Panc1 (cell line): Measurements from ENCODE around the gene PTPN9. TPM values are rescaled to one million over a fixed set of nuclear protein-coding genes. Genes with fewer than 3 reads are reported as not detected.
"Not testable (repeated sequence)": the region's sequence is repeated elsewhere in the genome, so short reads cannot be mapped to it uniquely, and the experiment has no call there.

Experiments
- ATAC-seq: fragments of 200-7000 bp; cut with Tn5 transposase; 2 replicates; pipeline ENCODE4 v1.9.1; 2020; ENCODE audit warnings: mild to moderate bottlenecking, moderate library complexity
- BruUV-seq: library from RNA; stranded (reverse); fragments of 400-500 nt; replicated peaks from 2 replicates; lab custom pipeline; 2021; lab: Mats Ljungman, UMichigan
- CTCF ChIA-PET: fragments of 300-600 bp; sonication (Branson Sonifier 250); formaldehyde crosslinking; loops from one replicate; lab custom pipeline; 2022; ENCODE audit warnings: antibody characterized with exemption; lab: Charles Lee
- POLR2A ChIA-PET: fragments of 300-600 bp; sonication (Branson Sonifier 250); formaldehyde crosslinking; loops from one replicate; lab custom pipeline; 2022; ENCODE audit warnings: antibody characterized with exemption; lab: Charles Lee
- DNase-seq: peaks from one replicate; pipeline ENCODE4 v3.0.0-alpha.2; 2010; ENCODE audit warnings: low read depth, low spot score
- H3K27ac ChIP-seq: 2 replicates; pipeline ENCODE4 v1.5.1; 2011; ENCODE audit warnings: mild to moderate bottlenecking, low read length, inconsistent platforms
- H3K27me3 ChIP-seq: fragments of 200-500 bp; sonication (Bioruptor generic); 2 replicates; pipeline ENCODE4 v1.6.0; 2014; ENCODE audit warnings: low read length, inconsistent platforms; ENCODE audit not compliant: control insufficient read depth, insufficient read depth
- H3K36me3 ChIP-seq: fragments of 200-500 bp; sonication (Bioruptor generic); 2 replicates; pipeline ENCODE4 v1.5.1; 2014; ENCODE audit warnings: inconsistent platforms, mild to moderate bottlenecking, low read length, moderate library complexity; ENCODE audit not compliant: control insufficient read depth, insufficient read depth
- H3K4me1 ChIP-seq: 2 replicates; pipeline ENCODE4 v1.5.1; 2011; ENCODE audit warnings: inconsistent platforms, mild to moderate bottlenecking, low read length, moderate library complexity; ENCODE audit not compliant: control insufficient read depth, insufficient read depth
- H3K4me3 ChIP-seq, 2 experiments: 2 replicates each; pipeline ENCODE4 v1.5.1; 2011 to 2012; ENCODE audit warnings: low read depth in 2 of 2, low read length in 2 of 2, mild to moderate bottlenecking in 2 of 2, inconsistent platforms in 1 of 2, moderate library complexity in 1 of 2
- H3K9me3 ChIP-seq: fragments of 200-500 bp; sonication (Bioruptor generic); 2 replicates; pipeline ENCODE4 v1.5.1; 2014; ENCODE audit warnings: low read depth, mild to moderate bottlenecking, inconsistent platforms, low read length, moderate library complexity; ENCODE audit not compliant: control insufficient read depth, insufficient read depth
- POLR2AphosphoS5 ChIP-seq: IDR thresholded peaks from 2 replicates; pipeline ENCODE4 v1.6.1; 2012; ENCODE audit warnings: mild to moderate bottlenecking, low read depth, low read length, moderate library complexity
- SIN3A ChIP-seq: IDR thresholded peaks from 2 replicates; pipeline ENCODE4 v1.6.1; 2012; ENCODE audit warnings: low read depth, mild to moderate bottlenecking, low read length, moderate library complexity, borderline replicate concordance; ENCODE audit not compliant: insufficient read depth
- TCF7L2 ChIP-seq: IDR thresholded peaks from 2 replicates; pipeline ENCODE4 v1.6.1; 2011; ENCODE audit warnings: mild to moderate bottlenecking, low read depth, low read length, inconsistent platforms
- in situ Hi-C: cut with HindIII; loops from 2 replicates; pipeline ENCODE4 v1.10.0; 2016; ENCODE audit warnings: low sequenced_read_pairs, low pct_unique_long_range_greater_than_20kb
- intact Hi-C: fragments of 100-400 bp; cut with micrococcal nuclease; formaldehyde crosslinking; loops from one replicate; pipeline ENCODE4 v1.10.0; 2022; ENCODE audit not compliant: unreplicated experiment
- total RNA-seq: library from RNA; stranded (reverse); gene quantifications from one replicate; pipeline ENCODE4 v1.2.1, GENCODE V29; 2021; ENCODE audit not compliant: unreplicated experiment
- TF ChIP-seq, protein P1 (sequence below): fragments of 450-650 bp; IDR thresholded peaks from 2 replicates; pipeline ENCODE4 v1.5.1; 2017; ENCODE audit warnings: mild to moderate bottlenecking
- TF ChIP-seq, protein P2 (sequence below), 2 experiments: IDR thresholded peaks; 2 replicates each; pipeline ENCODE4 v1.6.1; 2011 to 2012; ENCODE audit warnings: low read depth in 2 of 2, control low read depth in 1 of 2, low read length in 1 of 2, mild to moderate bottlenecking in 1 of 2, moderate library complexity in 1 of 2; ENCODE audit not compliant: insufficient read depth in 1 of 2

The PTPN9 gene
- total RNA-seq, 1 experiment from 2014 or later, result 38.4 TPM

GRCh38 chr15:75493732-75494131 lies 85.4 kb downstream of the PTPN9 start:
- CTCF ChIA-PET, result interaction anchor here (0.5 kb wide), 1 partner anchor 14 kb away, joined by 8 read pairs; no protein-coding TSS in a partner anchor
- Histone ChIP-seq H3K27ac (no peak overlapping the region), H3K4me3 (no peak overlapping the region), H3K4me1 (no peaks in the 10 kb centered on the region), H3K36me3 (peaks cover 6% of the 10 kb centered on the region), H3K9me3 (no peaks in the 10 kb centered on the region), H3K27me3 (no peaks in the 10 kb centered on the region)
- TF ChIP-seq, protein P1, sequence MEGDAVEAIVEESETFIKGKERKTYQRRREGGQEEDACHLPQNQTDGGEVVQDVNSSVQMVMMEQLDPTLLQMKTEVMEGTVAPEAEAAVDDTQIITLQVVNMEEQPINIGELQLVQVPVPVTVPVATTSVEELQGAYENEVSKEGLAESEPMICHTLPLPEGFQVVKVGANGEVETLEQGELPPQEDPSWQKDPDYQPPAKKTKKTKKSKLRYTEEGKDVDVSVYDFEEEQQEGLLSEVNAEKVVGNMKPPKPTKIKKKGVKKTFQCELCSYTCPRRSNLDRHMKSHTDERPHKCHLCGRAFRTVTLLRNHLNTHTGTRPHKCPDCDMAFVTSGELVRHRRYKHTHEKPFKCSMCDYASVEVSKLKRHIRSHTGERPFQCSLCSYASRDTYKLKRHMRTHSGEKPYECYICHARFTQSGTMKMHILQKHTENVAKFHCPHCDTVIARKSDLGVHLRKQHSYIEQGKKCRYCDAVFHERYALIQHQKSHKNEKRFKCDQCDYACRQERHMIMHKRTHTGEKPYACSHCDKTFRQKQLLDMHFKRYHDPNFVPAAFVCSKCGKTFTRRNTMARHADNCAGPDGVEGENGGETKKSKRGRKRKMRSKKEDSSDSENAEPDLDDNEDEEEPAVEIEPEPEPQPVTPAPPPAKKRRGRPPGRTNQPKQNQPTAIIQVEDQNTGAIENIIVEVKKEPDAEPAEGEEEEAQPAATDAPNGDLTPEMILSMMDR, result no peak
- TF ChIP-seq SIN3A (no peak), POLR2AphosphoS5 (no peak), TCF7L2 (no peak)
- TF ChIP-seq, protein P2, sequence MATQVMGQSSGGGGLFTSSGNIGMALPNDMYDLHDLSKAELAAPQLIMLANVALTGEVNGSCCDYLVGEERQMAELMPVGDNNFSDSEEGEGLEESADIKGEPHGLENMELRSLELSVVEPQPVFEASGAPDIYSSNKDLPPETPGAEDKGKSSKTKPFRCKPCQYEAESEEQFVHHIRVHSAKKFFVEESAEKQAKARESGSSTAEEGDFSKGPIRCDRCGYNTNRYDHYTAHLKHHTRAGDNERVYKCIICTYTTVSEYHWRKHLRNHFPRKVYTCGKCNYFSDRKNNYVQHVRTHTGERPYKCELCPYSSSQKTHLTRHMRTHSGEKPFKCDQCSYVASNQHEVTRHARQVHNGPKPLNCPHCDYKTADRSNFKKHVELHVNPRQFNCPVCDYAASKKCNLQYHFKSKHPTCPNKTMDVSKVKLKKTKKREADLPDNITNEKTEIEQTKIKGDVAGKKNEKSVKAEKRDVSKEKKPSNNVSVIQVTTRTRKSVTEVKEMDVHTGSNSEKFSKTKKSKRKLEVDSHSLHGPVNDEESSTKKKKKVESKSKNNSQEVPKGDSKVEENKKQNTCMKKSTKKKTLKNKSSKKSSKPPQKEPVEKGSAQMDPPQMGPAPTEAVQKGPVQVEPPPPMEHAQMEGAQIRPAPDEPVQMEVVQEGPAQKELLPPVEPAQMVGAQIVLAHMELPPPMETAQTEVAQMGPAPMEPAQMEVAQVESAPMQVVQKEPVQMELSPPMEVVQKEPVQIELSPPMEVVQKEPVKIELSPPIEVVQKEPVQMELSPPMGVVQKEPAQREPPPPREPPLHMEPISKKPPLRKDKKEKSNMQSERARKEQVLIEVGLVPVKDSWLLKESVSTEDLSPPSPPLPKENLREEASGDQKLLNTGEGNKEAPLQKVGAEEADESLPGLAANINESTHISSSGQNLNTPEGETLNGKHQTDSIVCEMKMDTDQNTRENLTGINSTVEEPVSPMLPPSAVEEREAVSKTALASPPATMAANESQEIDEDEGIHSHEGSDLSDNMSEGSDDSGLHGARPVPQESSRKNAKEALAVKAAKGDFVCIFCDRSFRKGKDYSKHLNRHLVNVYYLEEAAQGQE (IDR thresholded peaks at IDR 0.05; ENCODE audit: insufficient read depth in 1 of 2, low read depth in 2 of 2, low read length in 1 of 2), result no peak
- no TSS peak for BruUV-seq
- no peak for DNase-seq
- intact Hi-C loops, result no loop called here
- ATAC-seq, result no peak
- POLR2A ChIA-PET, result no interaction called here
- in situ Hi-C loops, result no loop called here

DNA sequence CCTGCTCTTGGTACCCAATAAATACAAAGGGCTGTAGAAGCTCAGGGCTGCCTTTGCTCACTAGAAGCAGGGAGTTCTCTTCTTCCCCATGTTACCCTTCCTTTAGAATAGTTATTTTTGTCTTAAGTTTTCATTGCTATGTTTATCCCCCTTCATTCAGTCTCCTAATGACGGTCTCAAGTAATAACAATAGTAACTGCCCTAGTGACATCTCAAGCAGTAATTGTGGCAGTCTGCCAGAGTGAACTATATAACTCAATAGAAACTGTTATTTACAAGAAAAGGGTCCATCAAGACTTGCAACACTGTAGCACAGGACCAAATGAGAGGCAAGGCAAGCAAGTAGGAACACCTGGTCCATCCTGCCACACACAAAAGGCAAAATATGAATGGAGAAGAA lies 95.2 kb downstream of the PTPN9 start:
- CTCF ChIA-PET, result no interaction called here
- in situ Hi-C loops, result no loop called here

DNA sequence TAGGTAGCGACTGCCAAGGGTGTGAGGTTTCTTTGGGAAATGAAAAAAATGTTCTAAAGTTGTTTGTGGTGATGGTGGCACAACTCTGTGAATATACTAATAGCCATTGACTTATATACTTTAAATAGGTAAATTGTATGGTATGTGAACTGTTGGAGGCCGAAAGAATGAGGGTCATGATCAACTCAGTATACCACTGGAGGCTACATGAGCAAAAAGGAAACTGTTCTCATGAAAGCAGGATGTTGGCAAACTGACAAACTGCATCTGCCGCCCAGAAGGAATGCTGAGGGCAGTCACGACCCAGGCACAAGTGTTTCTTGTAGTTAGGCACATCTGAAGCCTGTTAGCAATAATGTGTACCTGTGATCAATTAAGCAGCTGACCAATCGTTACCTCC lies 95.6 kb downstream of the PTPN9 start:
- H3K27me3 ChIP-seq, POLR2A ChIA-PET, H3K9me3 ChIP-seq, BruUV-seq, ATAC-seq, intact Hi-C loops, H3K4me1 ChIP-seq, H3K4me3 ChIP-seq, CTCF ChIA-PET, H3K27ac ChIP-seq, H3K36me3 ChIP-seq, in situ Hi-C loops, DNase-seq: not testable (repeated sequence)

More for the DNA sequence above, 95.2 kb downstream of the PTPN9 start:
- no TSS peak for BruUV-seq
- Histone ChIP-seq H3K4me1 (no peaks in the 10 kb centered on the region), H3K4me3 (no peak overlapping the region), H3K27ac (no peak overlapping the region), H3K27me3 (no peaks in the 10 kb centered on the region), H3K9me3 (no peaks in the 10 kb centered on the region), H3K36me3 (peaks cover 6% of the 10 kb centered on the region)
- POLR2A ChIA-PET, result no interaction called here
- ATAC-seq (no peak), DNase-seq (no peak)
- no peak for TF ChIP-seq SIN3A
- TF ChIP-seq, protein P2 (IDR thresholded peaks at IDR 0.05; ENCODE audit: insufficient read depth in 1 of 2, low read depth in 2 of 2, low read length in 1 of 2), result no peak
- no peak for TF ChIP-seq TCF7L2
- TF ChIP-seq, protein P1, result no peak
- TF ChIP-seq POLR2AphosphoS5, result no peak
- intact Hi-C loops, result no loop called here
